HUES6 (cell line): ENCODE data around the gene DICER1.

Experiments used
- H3K27ac ChIP-seq: 2 replicates; pipeline ENCODE4 v1.7.0; 2013; ENCODE audit warnings: low read depth, mild to moderate bottlenecking, low read length, inconsistent platforms
- H3K27me3 ChIP-seq: 2 replicates; pipeline ENCODE4 v1.6.1; 2013; ENCODE audit warnings: low read length; ENCODE audit not compliant: control insufficient read depth, insufficient read depth
- H3K36me3 ChIP-seq: 2 replicates; pipeline ENCODE4 v1.6.1; 2013; ENCODE audit warnings: low read length; ENCODE audit not compliant: control insufficient read depth, insufficient read depth
- H3K4me1 ChIP-seq: 2 replicates; pipeline ENCODE4 v1.6.1; 2013; ENCODE audit warnings: low read length; ENCODE audit not compliant: control insufficient read depth, insufficient read depth
- H3K4me3 ChIP-seq: 2 replicates; pipeline ENCODE4 v1.5.1; 2013; ENCODE audit warnings: low read depth, low read length
- H3K9ac ChIP-seq: one replicate; pipeline ENCODE4 v1.6.1; 2013; ENCODE audit warnings: mild to moderate bottlenecking, low read length
- H3K9me3 ChIP-seq: 2 replicates; pipeline ENCODE4 v1.6.1; 2013; ENCODE audit warnings: low read depth, low read length; ENCODE audit not compliant: control insufficient read depth, insufficient read depth

The DICER1 gene

GRCh38 chr14:95196268-95196667, 38.9 kb upstream of the DICER1 start:
- Histone ChIP-seq H3K4me3 (no peak overlapping the region), H3K27me3 (no peaks in the 10 kb centered on the region), H3K4me1 (peaks cover 24% of the 10 kb centered on the region), H3K36me3 (no peaks in the 10 kb centered on the region), H3K9me3 (no peaks in the 10 kb centered on the region), H3K9ac (no peak overlapping the region), H3K27ac (no peak overlapping the region)

GRCh38 chr14:95195031-95195430, 37.7 kb upstream of the DICER1 start:
- Histone ChIP-seq H3K9ac (no peak overlapping the region), H3K27ac (no peak overlapping the region), H3K4me1 (peaks cover 19% of the 10 kb centered on the region), H3K4me3 (no peak overlapping the region), H3K27me3 (no peaks in the 10 kb centered on the region), H3K36me3 (no peaks in the 10 kb centered on the region), H3K9me3 (no peaks in the 10 kb centered on the region)

GRCh38 chr14:95193081-95193480, 35.8 kb upstream of the DICER1 start:
- Histone ChIP-seq H3K36me3 (no peaks in the 10 kb centered on the region), H3K4me1 (peaks cover 3% of the 10 kb centered on the region; the same call in 1 of the 2 replicates), H3K27ac (no peak overlapping the region), H3K9ac (no peak overlapping the region), H3K4me3 (no peak overlapping the region), H3K9me3 (peaks cover 2% of the 10 kb centered on the region; the same call in 1 of the 2 replicates), H3K27me3 (no peaks in the 10 kb centered on the region)

- Histone ChIP-seq H3K27me3 (no peaks in the 10 kb centered on the region), H3K36me3 (no peaks in the 10 kb centered on the region), H3K9me3 (peaks cover 3% of the 10 kb centered on the region; the same call in 1 of the 2 replicates), H3K4me1 (peaks cover under 1% of the 10 kb centered on the region; the same call in 1 of the 2 replicates), H3K27ac (no peak overlapping the region), H3K9ac (no peak overlapping the region), H3K4me3 (no peak overlapping the region)
Measured at GRCh38 chr14:95192311-95192710, 35.0 kb upstream of the DICER1 start.

- no peaks in the 10 kb centered on the region for H3K4me1 ChIP-seq
- H3K4me3 ChIP-seq, result no peak overlapping the region
- peaks cover 3% of the 10 kb centered on the region; the same call in 1 of the 2 replicates for H3K9me3 ChIP-seq
- H3K9ac ChIP-seq, result no peak overlapping the region
- H3K27me3 ChIP-seq, result no peaks in the 10 kb centered on the region
- H3K36me3 ChIP-seq, result no peaks in the 10 kb centered on the region
- no peak overlapping the region for H3K27ac ChIP-seq
Measured at GRCh38 chr14:95191445-95192199, 34.3 kb upstream of the DICER1 start.

- Histone ChIP-seq H3K9ac (no peak overlapping the region), H3K27ac (no peak overlapping the region), H3K4me1 (no peaks in the 10 kb centered on the region), H3K4me3 (no peak overlapping the region), H3K36me3 (no peaks in the 10 kb centered on the region), H3K27me3 (no peaks in the 10 kb centered on the region), H3K9me3 (peaks cover 3% of the 10 kb centered on the region; the same call in 1 of the 2 replicates)
Measured at GRCh38 chr14:95190857-95191256, 33.5 kb upstream of the DICER1 start.

GRCh38 chr14:95190346-95190840, 33.1 kb upstream of the DICER1 start:
- Histone ChIP-seq H3K27me3 (no peaks in the 10 kb centered on the region; the same call in 1 of the 2 replicates), H3K4me3 (no peak overlapping the region), H3K9me3 (peaks cover 3% of the 10 kb centered on the region; the same call in 1 of the 2 replicates), H3K36me3 (no peaks in the 10 kb centered on the region), H3K27ac (no peak overlapping the region), H3K4me1 (no peaks in the 10 kb centered on the region), H3K9ac (no peak overlapping the region)

- Histone ChIP-seq H3K4me1 (no peaks in the 10 kb centered on the region), H3K36me3 (no peaks in the 10 kb centered on the region), H3K9me3 (peaks cover 3% of the 10 kb centered on the region; the same call in 1 of the 2 replicates)
Measured at GRCh38 chr14:95189367-95190132, 32.2 kb upstream of the DICER1 start.

GRCh38 chr14:95188380-95188779, 31.1 kb upstream of the DICER1 start:
- H3K4me1 ChIP-seq, result no peaks in the 10 kb centered on the region

More at GRCh38 chr14:95189367-95190132, 32.2 kb upstream of the DICER1 start:
- Histone ChIP-seq H3K27me3 (no peaks in the 10 kb centered on the region; the same call in 1 of the 2 replicates), H3K27ac (no peak overlapping the region), H3K9ac (no peak overlapping the region), H3K4me3 (no peak overlapping the region)

GRCh38 chr14:95185767-95186392, 28.6 kb upstream of the DICER1 start:
- Histone ChIP-seq H3K36me3 (no peaks in the 10 kb centered on the region), H3K4me1 (peaks cover 8% of the 10 kb centered on the region; the same call in 1 of the 2 replicates), H3K9ac (no peak overlapping the region), H3K9me3 (peaks cover 3% of the 10 kb centered on the region; the same call in 1 of the 2 replicates), H3K27me3 (no peaks in the 10 kb centered on the region; the same call in 1 of the 2 replicates), H3K27ac (no peak overlapping the region), H3K4me3 (no peak overlapping the region)

More at GRCh38 chr14:95188380-95188779, 31.1 kb upstream of the DICER1 start:
- H3K4me3 ChIP-seq, result no peak overlapping the region
- H3K9me3 ChIP-seq, result peaks cover 3% of the 10 kb centered on the region; the same call in 1 of the 2 replicates
- H3K27ac ChIP-seq, result no peak overlapping the region
- H3K9ac ChIP-seq, result no peak overlapping the region
- no peaks in the 10 kb centered on the region for H3K36me3 ChIP-seq
- no peaks in the 10 kb centered on the region; the same call in 1 of the 2 replicates for H3K27me3 ChIP-seq
